Activated CD4-positive, alpha-beta T cell treated with anti-CD3 and anti-CD28 coated beads, Interleukin-2, Interleukin-6, amounts not matched to agents 100 ng/mL and 50 ng/mL, durations not matched to agents 16 hours and 8 hours (primary cell): ENCODE measurements around the gene SEMA3B.
A peak's percentile ranks its signal among the peaks of the same experiment; 100 is the strongest.
"Not testable (repeated sequence)": the region's sequence is repeated elsewhere in the genome, so short reads cannot be mapped to it uniquely, and the experiment has no call there.

Experiments used
- DNase-seq: peaks from one replicate; pipeline ENCODE4 v3.0.0-alpha.2; 2020

The SEMA3B gene

GRCh38 chr3:50295553-50296431 is 26.8 kb downstream of the SEMA3B start:
- no peak for DNase-seq

GRCh38 chr3:50296721-50297383 is 27.9 kb downstream of the SEMA3B start:
- DNase-seq = no peak

GRCh38 chr3:50297384-50297775 is 28.4 kb downstream of the SEMA3B start:
- DNase-seq = no peak

GRCh38 chr3:50297896-50298725 is 29.2 kb downstream of the SEMA3B start:
- DNase-seq = no peak

- DNase-seq = peak; percentile 100
Observed at GRCh38 chr3:50298836-50299637, 30.1 kb downstream of the SEMA3B start, which contains the start of the genes HYAL3 and NAA80. Gene HYAL3, minus strand, starts transcription at chr3:50299405. Its CDS starts 3,803 bp downstream, at chr3:50295602. Gene NAA80, minus strand, starts transcription at chr3:50299405. Its CDS starts 1,942 bp downstream, at chr3:50297463.

- DNase-seq = no peak
Observed at GRCh38 chr3:50299638-50299928, 30.6 kb downstream of the SEMA3B start.

- DNase-seq = peak; percentile 36
Observed at GRCh38 chr3:50299929-50300680, 31.2 kb downstream of the SEMA3B start.

- DNase-seq = no peak
Observed at GRCh38 chr3:50300681-50301254, 31.8 kb downstream of the SEMA3B start.

GRCh38 chr3:50302095-50303012 is 33.4 kb downstream of the SEMA3B start:
- no peak for DNase-seq

GRCh38 chr3:50303013-50303815 is 34.3 kb downstream of the SEMA3B start, which contains the start of gene HYAL1:
Gene HYAL1, minus strand, starts transcription at chr3:50303574. Its CDS starts 618 bp downstream, at chr3:50302956.
- no peak for DNase-seq

GRCh38 chr3:50304601-50305000 is 35.7 kb downstream of the SEMA3B start:
- no peak for DNase-seq

- not testable (repeated sequence) for DNase-seq
Observed at GRCh38 chr3:50312041-50312440, 43.1 kb downstream of the SEMA3B start.

GRCh38 chr3:50314342-50314741 is 45.4 kb downstream of the SEMA3B start:
- DNase-seq = no peak

GRCh38 chr3:50314816-50315215 is 45.9 kb downstream of the SEMA3B start:
- DNase-seq = no peak

GRCh38 chr3:50316657-50317242 is 47.8 kb downstream of the SEMA3B start:
- DNase-seq = peak; percentile 72

- DNase-seq = no peak
Observed at GRCh38 chr3:50317300-50317699, 48.4 kb downstream of the SEMA3B start.

- DNase-seq = no peak
Observed at GRCh38 chr3:50318163-50318562, 49.2 kb downstream of the SEMA3B start.

GRCh38 chr3:50318615-50319014 is 49.7 kb downstream of the SEMA3B start:
- DNase-seq = no peak
